Measurements from ENCODE around the gene PCNX3. TPM values are rescaled to one million over a fixed set of nuclear protein-coding genes. Genes with fewer than 3 reads are reported as not detected.

PCNX3 gene
- total RNA-seq, 3 donors from 2014 or later (not counting 1 experiment from before 2014, with no cell fraction given): 101 to 105 (median 102) TPM

- no peaks in the 10 kb centered on the region for H3K36me3 Mint-ChIP-seq
- H3K4me1 Mint-ChIP-seq: peaks cover 27 to 50% of the 10 kb centered on the region in 2 donors
- DNase-seq (no peak), ATAC-seq (no peak)
- TF ChIP-seq, protein P1, sequence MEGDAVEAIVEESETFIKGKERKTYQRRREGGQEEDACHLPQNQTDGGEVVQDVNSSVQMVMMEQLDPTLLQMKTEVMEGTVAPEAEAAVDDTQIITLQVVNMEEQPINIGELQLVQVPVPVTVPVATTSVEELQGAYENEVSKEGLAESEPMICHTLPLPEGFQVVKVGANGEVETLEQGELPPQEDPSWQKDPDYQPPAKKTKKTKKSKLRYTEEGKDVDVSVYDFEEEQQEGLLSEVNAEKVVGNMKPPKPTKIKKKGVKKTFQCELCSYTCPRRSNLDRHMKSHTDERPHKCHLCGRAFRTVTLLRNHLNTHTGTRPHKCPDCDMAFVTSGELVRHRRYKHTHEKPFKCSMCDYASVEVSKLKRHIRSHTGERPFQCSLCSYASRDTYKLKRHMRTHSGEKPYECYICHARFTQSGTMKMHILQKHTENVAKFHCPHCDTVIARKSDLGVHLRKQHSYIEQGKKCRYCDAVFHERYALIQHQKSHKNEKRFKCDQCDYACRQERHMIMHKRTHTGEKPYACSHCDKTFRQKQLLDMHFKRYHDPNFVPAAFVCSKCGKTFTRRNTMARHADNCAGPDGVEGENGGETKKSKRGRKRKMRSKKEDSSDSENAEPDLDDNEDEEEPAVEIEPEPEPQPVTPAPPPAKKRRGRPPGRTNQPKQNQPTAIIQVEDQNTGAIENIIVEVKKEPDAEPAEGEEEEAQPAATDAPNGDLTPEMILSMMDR (IDR thresholded peaks at IDR 0.05): no peak
- WGBS (ENCODE audit: insufficient coverage): 87% methylated on average over 5 of the region's 5 CpGs
- intact Hi-C loops (cut with micrococcal nuclease): loop anchor here (5.0 kb wide), 1 partner anchor 393 kb away; the partner anchor contains the start of genes BANF1 and EIF1AD
- Histone ChIP-seq H3K9me3 (ENCODE audit: control insufficient read depth, insufficient read depth, low read length) (no peaks in the 10 kb centered on the region), H3K4me1 (ENCODE audit: control insufficient read depth, insufficient read depth, low read length) (peaks cover 46% of the 10 kb centered on the region), H3K36me3 (ENCODE audit: control insufficient read depth, insufficient read depth, low read length) (peaks cover 38% of the 10 kb centered on the region), H3K27ac (ENCODE audit: low read length) (no peak overlapping the region), H3K4me3 (ENCODE audit: low read length) (no peak overlapping the region), H3K27me3 (ENCODE audit: control insufficient read depth, insufficient read depth, low read length) (no peaks in the 10 kb centered on the region)
- no peak overlapping the region for H3K4me3 Mint-ChIP-seq
- no peaks in the 10 kb centered on the region for H3K9me3 Mint-ChIP-seq
- H3K27ac Mint-ChIP-seq: peak overlapping the region; percentile 78 to 97
- H3K27me3 Mint-ChIP-seq (ENCODE audit: low read depth in 2 of 2): no peaks in the 10 kb centered on the region
These were observed 5.9 kb upstream of the PCNX3 start for GRCh38 chr11:65609665-65610064.

GRCh38 chr11:65610404-65610803, 5.2 kb upstream of the PCNX3 start:
- Histone ChIP-seq H3K36me3 (ENCODE audit: control insufficient read depth, insufficient read depth, low read length) (peaks cover 31% of the 10 kb centered on the region), H3K4me3 (ENCODE audit: low read length) (no peak overlapping the region), H3K4me1 (ENCODE audit: control insufficient read depth, insufficient read depth, low read length) (peaks cover 50% of the 10 kb centered on the region), H3K9me3 (ENCODE audit: control insufficient read depth, insufficient read depth, low read length) (no peaks in the 10 kb centered on the region), H3K27me3 (ENCODE audit: control insufficient read depth, insufficient read depth, low read length) (no peaks in the 10 kb centered on the region), H3K27ac (ENCODE audit: low read length) (peak overlapping the region; percentile 11)
- TF ChIP-seq, protein P1 (IDR thresholded peaks at IDR 0.05): no peak
- no peak for DNase-seq
- no peaks in the 10 kb centered on the region for H3K9me3 Mint-ChIP-seq
- ATAC-seq: no peak
- WGBS (ENCODE audit: insufficient coverage): 70% methylated on average over 6 of the region's 6 CpGs
- peak overlapping the region; percentile 78 to 97 for H3K27ac Mint-ChIP-seq
- no peaks in the 10 kb centered on the region for H3K27me3 Mint-ChIP-seq (ENCODE audit: low read depth in 2 of 2)
- H3K4me1 Mint-ChIP-seq: peaks cover 34 to 50% of the 10 kb centered on the region in 2 donors
- H3K4me3 Mint-ChIP-seq: no peak overlapping the region
- no peaks in the 10 kb centered on the region for H3K36me3 Mint-ChIP-seq
- intact Hi-C loops (cut with micrococcal nuclease): loop anchor here (5.0 kb wide), 1 partner anchor 392 kb away; the partner anchor contains the start of genes BANF1 and EIF1AD

GRCh38 chr11:65611028-65611757, 4.4 kb upstream of the PCNX3 start:
- intact Hi-C loops (cut with micrococcal nuclease): loop anchor here (5.0 kb wide), 1 partner anchor 391 kb away; the partner anchor contains the start of genes BANF1 and EIF1AD
- Mint-ChIP-seq H3K4me1 (peaks cover 35 to 51% of the 10 kb centered on the region in 2 donors), H3K36me3 (no peaks in the 10 kb centered on the region), H3K9me3 (no peaks in the 10 kb centered on the region), H3K27ac (peak overlapping the region; percentile 96 to 97), H3K4me3 (peak overlapping the region; percentile 13), H3K27me3 (ENCODE audit: low read depth in 2 of 2) (no peaks in the 10 kb centered on the region)
- Histone ChIP-seq H3K4me1 (ENCODE audit: control insufficient read depth, insufficient read depth, low read length) (peaks cover 51% of the 10 kb centered on the region), H3K4me3 (ENCODE audit: low read length) (no peak overlapping the region), H3K27me3 (ENCODE audit: control insufficient read depth, insufficient read depth, low read length) (no peaks in the 10 kb centered on the region), H3K27ac (ENCODE audit: low read length) (peak overlapping the region; percentile 22), H3K9me3 (ENCODE audit: control insufficient read depth, insufficient read depth, low read length) (no peaks in the 10 kb centered on the region), H3K36me3 (ENCODE audit: control insufficient read depth, insufficient read depth, low read length) (peaks cover 23% of the 10 kb centered on the region)
- ATAC-seq: no peak
- TF ChIP-seq, protein P1 (IDR thresholded peaks at IDR 0.05): no peak
- no peak for DNase-seq
- WGBS (ENCODE audit: insufficient coverage): 38% methylated on average over 9 of the region's 10 CpGs

Measured in natural killer cell (primary cell).